Measurements from ENCODE around the gene OXTR.
"Not testable (repeated sequence)": the region's sequence is repeated elsewhere in the genome, so short reads cannot be mapped to it uniquely, and the experiment has no call there.

OXTR gene

GRCh38 chr3:8730656-8731055 lies 38.8 kb downstream of the OXTR start:
- Histone ChIP-seq H2AFZ (ENCODE audit: low read length, unreplicated experiment) (no peak overlapping the region), H3K27ac (ENCODE audit: low read depth, low read length) (no peak overlapping the region), H3K36me3 (ENCODE audit: insufficient read depth, low read length) (no peaks in the 10 kb centered on the region), H3K79me2 (ENCODE audit: control insufficient read depth, insufficient read depth, low read length, unreplicated experiment) (no peaks in the 10 kb centered on the region), H3K27me3 (ENCODE audit: insufficient read depth, low read length) (no peaks in the 10 kb centered on the region), H3K4me3 (ENCODE audit: low read depth, low read length) (no peak overlapping the region), H3K4me1 (ENCODE audit: control insufficient read depth, insufficient read depth, low read length, unreplicated experiment) (peaks cover 5% of the 10 kb centered on the region)

GRCh38 chr3:8729479-8729878 lies 39.9 kb downstream of the OXTR start:
- Histone ChIP-seq H3K79me2 (ENCODE audit: control insufficient read depth, insufficient read depth, low read length, unreplicated experiment) (no peaks in the 10 kb centered on the region), H3K4me3 (ENCODE audit: low read depth, low read length) (no peak overlapping the region), H3K27me3 (ENCODE audit: insufficient read depth, low read length) (no peaks in the 10 kb centered on the region), H3K27ac (ENCODE audit: low read depth, low read length) (no peak overlapping the region), H3K36me3 (ENCODE audit: insufficient read depth, low read length) (no peaks in the 10 kb centered on the region), H2AFZ (ENCODE audit: low read length, unreplicated experiment) (no peak overlapping the region), H3K4me1 (ENCODE audit: control insufficient read depth, insufficient read depth, low read length, unreplicated experiment) (peaks cover 5% of the 10 kb centered on the region)

DNA sequence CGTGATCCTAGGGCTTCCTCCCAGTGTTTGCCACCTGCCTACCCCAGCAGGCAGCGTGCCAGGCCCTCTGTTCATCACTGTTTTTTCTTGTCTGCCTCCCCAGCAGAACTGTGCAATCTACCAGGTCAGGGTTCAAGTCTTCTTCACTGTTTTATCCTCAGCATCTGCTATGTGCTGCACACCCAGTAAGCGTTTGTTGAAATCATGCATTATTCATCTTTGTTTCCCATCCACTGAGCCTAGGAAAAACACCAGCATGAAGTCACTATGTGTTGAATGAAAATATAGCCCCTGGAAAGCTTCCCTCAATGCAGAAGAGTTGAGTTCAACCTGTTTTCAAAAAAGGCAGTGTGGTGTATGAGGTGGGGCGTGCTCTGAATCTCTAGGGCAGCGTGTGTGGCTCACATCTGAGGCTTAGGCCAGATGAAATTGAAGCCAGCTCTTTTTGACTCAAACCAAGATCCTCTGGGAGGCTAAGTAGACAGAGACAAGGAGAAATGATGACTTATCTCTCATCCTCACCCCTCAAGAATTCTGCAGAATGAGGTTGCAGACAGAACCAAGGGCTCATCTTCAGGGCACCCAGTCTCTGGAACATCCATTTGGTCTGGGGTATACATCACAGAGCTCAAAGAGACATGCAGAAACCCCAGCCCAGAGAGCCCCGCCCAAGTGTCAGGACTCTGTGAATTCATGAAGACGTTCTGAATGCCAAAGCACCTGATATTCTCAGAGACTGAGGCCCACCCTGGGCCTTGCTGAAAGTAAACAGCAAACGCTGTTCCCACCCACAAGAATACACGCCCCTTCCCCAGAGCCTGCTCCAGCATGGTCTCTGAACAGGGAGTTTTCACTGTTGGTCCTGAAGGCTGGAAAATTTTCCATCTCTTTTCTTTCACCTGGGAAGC lies 41.6 kb downstream of the OXTR start:
- Histone ChIP-seq H3K36me3 (ENCODE audit: insufficient read depth, low read length) (no peaks in the 10 kb centered on the region), H3K4me1 (ENCODE audit: control insufficient read depth, insufficient read depth, low read length, unreplicated experiment) (peaks cover 5% of the 10 kb centered on the region), H3K79me2 (ENCODE audit: control insufficient read depth, insufficient read depth, low read length, unreplicated experiment) (no peaks in the 10 kb centered on the region), H3K27ac (ENCODE audit: low read depth, low read length) (no peak overlapping the region), H3K4me3 (ENCODE audit: low read depth, low read length) (no peak overlapping the region), H2AFZ (ENCODE audit: low read length, unreplicated experiment) (no peak overlapping the region), H3K27me3 (ENCODE audit: insufficient read depth, low read length) (no peaks in the 10 kb centered on the region)

DNA sequence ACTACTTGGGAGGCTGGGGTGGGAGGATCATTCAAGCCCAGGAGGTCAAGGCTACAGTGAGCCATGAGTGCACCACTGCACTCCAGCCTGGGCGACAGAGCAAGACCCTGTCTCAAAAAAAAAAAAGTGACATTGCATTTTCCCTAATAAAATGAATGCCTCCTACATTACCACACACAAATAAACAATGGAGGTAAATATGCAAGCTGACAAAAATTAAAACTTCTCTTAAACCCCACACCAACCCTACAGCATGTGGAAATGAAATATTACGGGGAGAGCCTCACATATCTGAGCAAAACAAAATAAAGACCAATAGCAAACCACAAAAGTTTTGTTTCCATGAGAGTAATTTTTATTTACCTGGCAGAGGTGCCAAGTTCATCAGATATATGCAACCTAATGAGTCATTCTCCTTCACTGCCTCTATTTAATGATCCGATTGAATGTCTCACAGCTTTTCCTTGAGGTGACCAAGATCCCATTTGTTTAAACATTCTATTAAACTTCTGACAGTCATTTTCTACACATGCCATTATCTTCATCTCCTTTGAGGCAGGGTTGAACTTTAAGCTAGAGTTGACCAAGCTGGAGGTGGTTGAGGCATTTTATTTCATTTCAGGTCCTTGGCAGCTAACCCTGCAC lies 45.2 kb downstream of the OXTR start:
- H3K36me3 ChIP-seq (ENCODE audit: insufficient read depth, low read length), result no peaks in the 10 kb centered on the region
- no peaks in the 10 kb centered on the region for H3K4me1 ChIP-seq (ENCODE audit: control insufficient read depth, insufficient read depth, low read length, unreplicated experiment)
- no peak overlapping the region for H3K27ac ChIP-seq (ENCODE audit: low read depth, low read length)
- H2AFZ ChIP-seq (ENCODE audit: low read length, unreplicated experiment), result no peak overlapping the region
- no peak overlapping the region for H3K4me3 ChIP-seq (ENCODE audit: low read depth, low read length)
- no peaks in the 10 kb centered on the region for H3K79me2 ChIP-seq (ENCODE audit: control insufficient read depth, insufficient read depth, low read length, unreplicated experiment)
- no peaks in the 10 kb centered on the region for H3K27me3 ChIP-seq (ENCODE audit: insufficient read depth, low read length)

DNA sequence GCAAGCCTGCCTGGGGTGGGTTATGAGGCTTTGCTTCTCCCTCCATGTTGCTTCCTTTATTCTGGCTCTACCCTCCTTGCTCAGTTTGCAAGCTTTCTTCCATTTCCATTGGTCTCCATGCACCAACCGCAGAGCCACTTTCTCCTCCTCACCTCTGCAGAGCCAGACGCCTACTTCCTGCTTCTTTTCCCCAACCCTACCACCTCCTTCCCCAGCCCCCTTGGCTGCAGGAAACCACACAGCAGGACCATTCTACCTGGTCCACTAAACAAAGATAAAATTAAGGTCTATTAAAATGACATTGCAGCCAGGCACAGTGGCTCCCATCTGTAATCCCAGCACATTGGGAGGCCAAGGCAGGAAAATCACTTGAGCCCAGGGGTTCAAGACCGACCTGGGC lies 45.8 kb downstream of the OXTR start:
- H3K36me3 ChIP-seq (ENCODE audit: insufficient read depth, low read length), result no peaks in the 10 kb centered on the region
- no peak overlapping the region for H3K4me3 ChIP-seq (ENCODE audit: low read depth, low read length)
- H2AFZ ChIP-seq (ENCODE audit: low read length, unreplicated experiment), result no peak overlapping the region
- no peaks in the 10 kb centered on the region for H3K79me2 ChIP-seq (ENCODE audit: control insufficient read depth, insufficient read depth, low read length, unreplicated experiment)
- H3K4me1 ChIP-seq (ENCODE audit: control insufficient read depth, insufficient read depth, low read length, unreplicated experiment), result no peaks in the 10 kb centered on the region
- no peaks in the 10 kb centered on the region for H3K27me3 ChIP-seq (ENCODE audit: insufficient read depth, low read length)
- no peak overlapping the region for H3K27ac ChIP-seq (ENCODE audit: low read depth, low read length)

GRCh38 chr3:8722808-8723207 lies 46.6 kb downstream of the OXTR start:
- H3K36me3 ChIP-seq (ENCODE audit: insufficient read depth, low read length), result no peaks in the 10 kb centered on the region
- no peaks in the 10 kb centered on the region for H3K79me2 ChIP-seq (ENCODE audit: control insufficient read depth, insufficient read depth, low read length, unreplicated experiment)
- no peak overlapping the region for H2AFZ ChIP-seq (ENCODE audit: low read length, unreplicated experiment)
- no peaks in the 10 kb centered on the region for H3K4me1 ChIP-seq (ENCODE audit: control insufficient read depth, insufficient read depth, low read length, unreplicated experiment)
- H3K4me3 ChIP-seq (ENCODE audit: low read depth, low read length), result no peak overlapping the region
- H3K27me3 ChIP-seq (ENCODE audit: insufficient read depth, low read length), result no peaks in the 10 kb centered on the region
- no peak overlapping the region for H3K27ac ChIP-seq (ENCODE audit: low read depth, low read length)

DNA sequence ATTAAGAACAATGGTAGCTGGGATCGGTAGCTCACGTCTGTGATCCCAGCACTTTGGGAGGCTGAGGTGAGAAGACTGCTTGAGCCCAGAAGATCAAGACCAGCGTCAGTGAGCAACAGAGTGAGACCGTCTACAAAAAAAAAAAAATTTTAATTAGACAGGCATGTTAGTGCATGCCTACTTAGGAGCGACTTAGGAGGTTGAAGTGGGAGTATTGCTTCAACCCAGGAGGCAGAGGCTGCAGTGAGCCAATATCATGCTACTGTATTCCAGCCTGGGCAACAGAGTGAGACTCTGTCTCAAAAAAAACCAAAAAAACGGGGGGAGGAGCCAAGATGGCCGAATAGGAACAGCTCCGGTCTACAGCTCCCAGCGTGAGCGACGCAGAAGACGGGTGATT lies 53.7 kb downstream of the OXTR start:
- H3K4me3 ChIP-seq (ENCODE audit: low read depth, low read length); H3K27ac ChIP-seq (ENCODE audit: low read depth, low read length); H3K36me3 ChIP-seq (ENCODE audit: insufficient read depth, low read length); H3K27me3 ChIP-seq (ENCODE audit: insufficient read depth, low read length); H2AFZ ChIP-seq (ENCODE audit: low read length, unreplicated experiment); H3K79me2 ChIP-seq (ENCODE audit: control insufficient read depth, insufficient read depth, low read length, unreplicated experiment): not testable (repeated sequence)
- peaks cover 15% of the 10 kb centered on the region for H3K4me1 ChIP-seq (ENCODE audit: control insufficient read depth, insufficient read depth, low read length, unreplicated experiment)

- peaks cover 4% of the 10 kb centered on the region; the same call in 1 of the 2 replicates for H3K27me3 ChIP-seq (ENCODE audit: insufficient read depth, low read length)
- H3K4me3 ChIP-seq (ENCODE audit: low read depth, low read length), result no peak overlapping the region
- H3K4me1 ChIP-seq (ENCODE audit: control insufficient read depth, insufficient read depth, low read length, unreplicated experiment), result peaks cover 15% of the 10 kb centered on the region
- no peaks in the 10 kb centered on the region for H3K79me2 ChIP-seq (ENCODE audit: control insufficient read depth, insufficient read depth, low read length, unreplicated experiment)
- H3K27ac ChIP-seq (ENCODE audit: low read depth, low read length), result no peak overlapping the region
- no peak overlapping the region for H2AFZ ChIP-seq (ENCODE audit: low read length, unreplicated experiment)
- no peaks in the 10 kb centered on the region for H3K36me3 ChIP-seq (ENCODE audit: insufficient read depth, low read length)
Measured at GRCh38 chr3:8713901-8714759, 55.3 kb downstream of the OXTR start.

DNA sequence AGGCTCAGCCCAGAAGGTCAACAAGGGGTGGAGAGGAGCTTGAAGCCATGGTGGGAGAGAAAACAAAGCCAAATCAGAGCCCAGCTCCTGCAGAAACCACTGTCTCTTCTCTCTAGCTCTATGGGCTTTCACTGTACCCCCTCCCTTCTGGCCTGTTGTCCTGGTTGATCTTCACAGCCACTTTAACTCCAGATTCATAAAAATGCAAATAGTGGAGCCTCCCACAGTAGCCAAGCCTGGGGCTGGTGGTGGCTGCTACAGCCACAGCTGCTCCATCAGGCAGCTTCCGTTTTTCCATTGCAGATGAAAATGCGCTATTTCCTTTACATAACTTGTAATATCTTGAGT lies 56.5 kb downstream of the OXTR start:
- Histone ChIP-seq H3K36me3 (ENCODE audit: insufficient read depth, low read length) (no peaks in the 10 kb centered on the region), H3K79me2 (ENCODE audit: control insufficient read depth, insufficient read depth, low read length, unreplicated experiment) (no peaks in the 10 kb centered on the region), H3K27me3 (ENCODE audit: insufficient read depth, low read length) (peaks cover 8% of the 10 kb centered on the region; the same call in 1 of the 2 replicates), H3K4me1 (ENCODE audit: control insufficient read depth, insufficient read depth, low read length, unreplicated experiment) (peaks cover 15% of the 10 kb centered on the region), H3K4me3 (ENCODE audit: low read depth, low read length) (no peak overlapping the region), H2AFZ (ENCODE audit: low read length, unreplicated experiment) (no peak overlapping the region), H3K27ac (ENCODE audit: low read depth, low read length) (no peak overlapping the region)

DNA sequence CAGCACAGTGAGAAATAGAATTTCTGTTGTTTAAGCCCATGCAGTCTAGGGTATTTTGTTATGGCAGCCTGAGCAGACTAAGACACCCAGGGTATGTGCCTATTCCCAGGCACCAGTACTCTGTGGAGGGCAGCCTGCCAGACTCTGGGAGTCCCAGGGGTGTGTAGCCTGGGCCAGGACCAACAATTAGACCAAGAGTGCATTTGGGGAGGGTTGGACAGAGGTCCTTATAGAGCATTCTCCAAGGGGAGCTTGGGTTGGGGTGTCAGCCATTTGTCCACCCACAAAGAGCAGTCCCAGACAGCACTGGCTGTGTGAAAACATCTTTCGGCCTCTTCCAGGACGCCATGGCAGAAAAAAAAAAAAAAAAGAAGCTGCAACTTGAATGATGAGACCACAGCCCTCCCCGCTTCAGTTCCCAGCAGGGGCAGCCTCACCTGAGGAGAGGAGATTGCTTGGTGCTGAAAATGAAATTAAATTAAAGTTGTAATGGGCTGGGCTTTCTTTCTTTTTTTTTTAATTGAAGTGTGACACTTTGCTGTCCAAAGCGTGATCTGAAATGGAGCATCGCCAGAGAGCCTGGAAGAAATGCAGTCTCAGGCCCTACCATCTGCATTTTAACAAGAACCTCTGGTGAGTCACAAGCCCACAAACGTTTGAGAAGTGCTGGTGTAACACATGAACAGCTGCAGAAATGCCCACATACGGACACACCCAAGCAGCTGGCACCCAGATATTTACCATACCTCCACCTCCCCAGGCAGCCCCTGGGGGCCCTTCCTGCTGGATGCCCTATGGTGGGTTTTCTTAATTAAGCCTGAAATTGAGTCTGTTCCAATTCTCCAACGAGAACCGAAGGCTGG lies 57.1 kb downstream of the OXTR start:
- Histone ChIP-seq H3K79me2 (ENCODE audit: control insufficient read depth, insufficient read depth, low read length, unreplicated experiment) (no peaks in the 10 kb centered on the region), H3K27ac (ENCODE audit: low read depth, low read length) (no peak overlapping the region), H3K27me3 (ENCODE audit: insufficient read depth, low read length) (peaks cover 12% of the 10 kb centered on the region; the same call in 1 of the 2 replicates), H3K4me3 (ENCODE audit: low read depth, low read length) (no peak overlapping the region), H3K4me1 (ENCODE audit: control insufficient read depth, insufficient read depth, low read length, unreplicated experiment) (peaks cover 15% of the 10 kb centered on the region), H2AFZ (ENCODE audit: low read length, unreplicated experiment) (no peak overlapping the region), H3K36me3 (ENCODE audit: insufficient read depth, low read length) (no peaks in the 10 kb centered on the region)
